COLO829 (cell line): ENCODE measurements around the gene CSNK2A1.
"Not testable (repeated sequence)": the region's sequence is repeated elsewhere in the genome, so short reads cannot be mapped to it uniquely, and the experiment has no call there.

Source experiments
- DNase-seq: peaks from one replicate; pipeline ENCODE4 v3.0.0; 2012; ENCODE audit warnings: low spot score

CSNK2A1 gene

DNA sequence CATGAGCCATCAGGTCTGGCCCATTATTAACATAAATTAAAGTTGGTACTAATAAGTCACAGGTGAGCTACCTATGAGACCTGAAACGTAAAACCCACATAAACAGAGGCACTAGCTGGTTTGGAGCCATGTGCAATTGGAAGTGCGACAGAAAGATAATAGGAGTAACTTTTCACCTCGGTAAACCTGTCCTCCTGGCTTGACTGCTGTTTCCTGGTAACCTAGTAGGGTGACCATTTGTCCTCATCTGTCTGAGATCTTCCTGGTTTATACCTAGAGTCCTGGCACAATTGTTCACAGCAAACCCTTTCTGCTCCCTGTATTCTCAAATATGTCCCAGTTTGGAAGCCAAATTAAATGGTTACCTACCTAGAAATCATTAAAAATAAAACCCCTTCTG, 88.6 kb downstream of the CSNK2A1 start:
- no peak for DNase-seq

GRCh38 chr20:452021-452420, 91.6 kb downstream of the CSNK2A1 start:
- DNase-seq: not testable (repeated sequence)

DNA sequence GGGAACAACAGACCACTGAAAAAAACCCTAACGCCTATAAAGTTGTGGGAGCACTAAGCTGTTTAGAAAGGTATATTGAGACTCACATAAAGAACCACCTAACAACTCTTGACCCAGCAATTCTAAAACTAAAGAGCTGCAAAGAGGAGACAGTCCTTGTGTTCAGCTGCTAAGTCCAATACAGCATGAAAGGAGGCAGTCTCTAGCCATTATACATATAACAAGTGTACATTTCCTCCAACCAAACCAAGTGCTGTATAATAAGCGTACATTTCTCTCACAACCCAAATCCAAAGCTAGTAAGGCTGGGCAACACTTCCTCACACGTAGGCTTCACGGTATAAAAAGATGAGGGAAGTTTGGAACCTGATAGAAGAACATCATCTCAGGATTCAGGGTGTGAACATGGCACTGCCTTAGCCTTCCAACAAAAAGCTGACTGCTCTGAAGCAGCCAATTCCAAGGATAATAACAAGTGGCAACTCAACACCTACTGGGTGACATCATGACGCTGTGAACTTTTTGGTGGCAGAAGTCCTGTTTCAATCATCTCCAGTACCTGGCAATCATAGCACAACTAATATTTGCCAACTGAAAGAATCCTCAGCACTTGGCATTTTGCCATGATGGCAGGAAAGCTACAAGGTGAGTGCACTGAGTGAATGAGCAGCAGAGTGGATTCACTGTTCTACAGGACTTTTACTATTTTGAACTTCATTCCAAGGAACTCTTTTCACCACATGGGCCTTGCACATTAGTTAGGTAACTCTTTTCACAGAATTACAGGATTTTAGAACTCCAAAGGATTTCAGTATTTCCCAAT, 97.9 kb downstream of the CSNK2A1 start:
- no peak for DNase-seq

GRCh38 chr20:444862-445426, 98.6 kb downstream of the CSNK2A1 start:
- DNase-seq: no peak

DNA sequence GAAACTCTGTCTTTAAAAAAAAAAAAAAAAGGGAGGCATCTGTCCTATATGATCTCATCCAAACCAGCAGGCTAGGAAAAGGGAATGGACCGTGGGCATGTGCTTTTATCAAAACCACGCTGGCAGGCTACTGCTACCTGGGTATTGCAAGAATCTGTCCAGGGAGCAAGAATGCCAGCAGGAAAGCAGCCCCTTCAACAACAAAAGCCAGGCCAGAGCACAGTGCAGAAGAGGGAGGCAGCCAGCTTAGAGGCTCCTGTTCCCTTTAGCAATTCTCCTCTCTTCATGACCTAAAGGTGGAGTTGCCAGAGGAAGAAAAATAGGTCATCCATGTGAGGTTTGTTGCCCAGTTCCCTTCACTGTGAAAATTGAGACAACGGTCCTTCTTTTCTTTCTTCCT, 99.5 kb downstream of the CSNK2A1 start:
- DNase-seq: no peak

GRCh38 chr20:443223-443775, 100.3 kb downstream of the CSNK2A1 start:
- no peak for DNase-seq

DNA sequence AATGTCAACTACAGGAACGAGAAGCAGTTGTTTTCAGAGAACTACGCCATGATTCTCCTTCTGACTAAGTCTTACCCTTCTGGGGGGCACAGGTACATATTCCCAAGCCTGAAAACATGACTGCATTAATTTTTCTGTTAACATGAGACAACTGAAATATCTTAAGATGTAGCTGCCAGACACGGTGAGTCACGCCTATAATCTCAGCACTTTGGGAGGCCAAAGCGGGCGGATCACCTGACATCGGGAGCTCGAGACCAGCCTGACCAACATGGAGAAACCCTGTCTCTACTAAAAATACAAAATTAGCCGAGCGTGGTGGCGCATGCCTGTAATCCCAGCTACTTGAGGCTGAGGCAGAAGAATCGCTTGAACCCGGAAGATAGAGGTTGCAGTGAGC, 103.0 kb downstream of the CSNK2A1 start:
- no peak for DNase-seq

DNA sequence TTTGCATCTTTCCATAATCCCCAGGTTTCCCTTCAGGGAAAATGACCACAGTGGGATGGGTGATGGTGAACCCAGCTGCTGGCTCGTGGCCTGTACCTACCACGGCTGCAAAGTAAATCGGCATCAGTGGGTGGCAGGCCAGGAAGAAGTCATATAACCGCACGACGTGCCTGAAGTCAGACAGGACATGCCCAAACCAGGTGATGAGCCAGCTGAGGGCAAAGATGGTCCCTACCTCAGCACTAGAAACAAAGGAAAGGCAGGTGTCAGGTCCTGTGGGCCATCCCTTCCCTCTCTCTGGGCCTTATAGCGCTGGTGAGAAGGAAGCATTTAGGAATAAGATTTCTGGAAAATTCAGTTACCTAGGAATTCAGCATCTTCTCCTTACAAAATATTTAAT, 103.4 kb downstream of the CSNK2A1 start:
- DNase-seq: no peak

- DNase-seq: no peak
Observed at GRCh38 chr20:438571-439469, 104.8 kb downstream of the CSNK2A1 start.

- DNase-seq: no peak
Observed at GRCh38 chr20:437787-438486, 105.7 kb downstream of the CSNK2A1 start.

- no peak for DNase-seq
Observed at GRCh38 chr20:436476-436875, 107.1 kb downstream of the CSNK2A1 start.

DNA sequence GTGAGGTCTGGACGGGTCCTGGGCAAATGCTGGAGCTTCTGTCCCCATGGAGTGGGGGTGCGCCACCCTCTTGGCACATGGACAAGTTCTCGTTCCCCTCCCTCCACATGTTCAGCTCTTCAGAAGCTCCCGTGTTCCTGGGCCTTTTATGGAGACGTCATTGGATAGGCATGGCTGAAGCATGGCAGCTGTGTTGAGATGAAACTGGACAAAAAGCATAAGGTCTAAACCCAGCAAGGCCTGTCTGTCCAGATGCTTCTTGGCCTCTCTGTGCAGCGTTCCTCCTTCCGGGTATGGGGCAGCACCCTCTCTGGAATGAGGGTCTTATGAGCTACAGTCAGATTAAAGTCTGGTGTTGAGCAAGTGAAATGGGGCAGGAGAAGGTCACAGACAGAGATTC, 108.0 kb downstream of the CSNK2A1 start:
- DNase-seq: no peak

- no peak for DNase-seq
Observed at GRCh38 chr20:434661-435419, 108.8 kb downstream of the CSNK2A1 start.

DNA sequence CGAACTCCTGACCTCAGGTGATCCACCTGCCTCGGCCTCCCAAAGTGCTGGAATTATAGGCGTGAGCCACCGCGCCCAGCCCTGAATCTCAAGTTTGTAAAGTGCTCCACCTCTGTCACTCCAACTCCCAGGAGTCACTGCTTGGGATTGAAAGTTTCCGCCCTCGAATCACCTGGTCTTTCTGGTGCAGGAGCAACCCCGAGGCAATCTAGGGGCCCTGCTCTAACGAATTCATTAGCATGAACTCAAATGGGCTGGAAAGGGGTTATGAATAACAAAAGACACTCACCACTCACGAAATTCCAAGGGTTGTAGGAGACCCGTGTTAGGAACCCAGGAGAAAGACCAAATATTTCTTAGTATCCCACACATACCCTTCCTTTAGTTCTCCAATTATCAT, 109.4 kb downstream of the CSNK2A1 start:
- no peak for DNase-seq

- no peak for DNase-seq
Observed at GRCh38 chr20:433300-433975, 110.2 kb downstream of the CSNK2A1 start.

DNA sequence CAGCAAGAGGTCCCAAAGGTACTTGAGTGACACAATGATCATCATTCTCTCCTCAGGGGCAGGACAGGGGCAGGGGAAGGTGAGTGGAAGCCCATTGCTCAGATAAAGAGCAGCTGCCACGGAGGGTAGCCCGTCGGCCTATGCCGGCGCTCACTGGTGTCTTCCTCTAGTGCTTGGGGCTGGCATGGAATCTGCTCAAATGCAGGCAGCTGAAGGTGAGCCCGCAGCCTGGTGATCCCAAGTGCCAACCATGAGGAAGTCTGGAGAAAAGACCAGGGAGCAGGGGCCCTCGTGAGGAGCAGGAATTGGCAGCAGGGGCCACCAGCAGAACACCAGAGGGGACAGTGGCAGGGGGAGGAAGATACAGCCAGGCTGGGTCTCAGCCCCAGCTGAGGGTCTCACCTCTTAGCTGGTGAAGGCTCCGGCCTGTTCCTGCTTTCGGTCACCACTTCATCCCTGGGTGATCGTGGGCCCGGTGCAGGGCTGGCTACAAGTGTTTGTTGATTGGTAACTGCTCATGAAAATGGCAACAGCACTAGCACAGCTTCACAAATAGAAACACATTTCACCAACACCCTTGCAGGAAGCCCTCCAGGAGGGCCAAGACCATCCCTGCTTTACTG, 110.8 kb downstream of the CSNK2A1 start:
- DNase-seq: no peak

DNA sequence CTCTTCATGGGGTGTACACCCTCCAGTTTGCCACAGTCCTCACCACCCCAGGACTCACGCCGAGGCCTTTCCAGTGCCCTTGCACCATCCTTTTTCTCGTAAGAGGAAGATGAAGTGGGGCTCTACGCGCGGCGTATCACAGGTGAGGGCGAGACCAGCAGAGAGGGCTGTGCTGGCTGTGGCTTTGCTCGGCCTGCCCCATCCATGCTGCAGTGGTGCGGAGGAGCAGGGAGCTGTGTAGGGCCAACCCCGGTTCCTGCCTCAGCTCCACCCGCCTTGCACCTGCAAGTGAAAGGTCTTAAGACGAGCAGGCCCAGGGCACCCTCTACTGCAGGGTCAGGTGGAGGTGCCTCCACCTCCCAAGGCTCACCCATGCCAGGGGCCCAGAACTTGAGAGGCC, 111.4 kb downstream of the CSNK2A1 start:
- DNase-seq: no peak

DNA sequence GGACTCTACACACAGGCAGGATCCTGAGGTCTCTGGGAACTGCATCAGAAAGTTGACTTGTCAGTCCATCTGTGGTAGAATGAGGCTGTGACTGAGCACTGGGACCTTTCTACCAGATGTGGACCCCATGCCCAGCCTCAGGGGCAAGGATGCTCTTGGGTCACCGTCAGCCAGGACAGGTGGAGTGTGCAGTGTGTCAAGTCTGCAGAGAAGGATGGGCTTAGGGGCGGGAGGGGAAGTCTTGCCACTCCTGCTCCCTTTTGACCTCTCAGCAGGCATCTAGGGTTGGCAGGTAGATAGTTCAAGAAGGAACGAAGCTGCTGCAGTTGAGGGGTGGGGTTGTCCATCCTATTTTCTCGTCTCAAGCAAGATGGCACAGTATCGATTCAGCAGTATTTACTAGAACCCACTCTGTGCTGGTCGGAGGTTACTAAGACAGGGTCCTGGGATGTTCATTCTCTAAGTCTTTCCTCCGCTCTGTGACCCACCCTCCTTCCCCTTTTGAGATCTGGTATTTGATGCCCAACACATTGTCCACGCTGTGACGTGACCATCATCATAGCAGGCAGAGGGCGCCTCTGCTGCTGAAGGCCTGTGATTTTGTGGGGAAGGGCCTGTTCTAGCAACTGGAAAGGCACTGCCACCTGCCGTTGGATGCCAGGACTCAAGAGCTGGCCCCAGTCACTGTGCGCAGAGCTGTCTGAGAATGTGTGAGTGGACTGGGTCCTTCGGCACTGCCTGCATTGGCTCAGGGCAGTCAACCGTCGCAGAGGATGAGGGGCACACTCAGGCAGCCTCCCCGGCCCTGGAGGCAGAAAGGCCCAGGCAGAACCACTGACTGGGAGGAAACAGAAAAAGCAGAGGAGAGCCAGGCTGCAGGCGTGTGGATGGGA, 112.3 kb downstream of the CSNK2A1 start:
- DNase-seq: peak; percentile 62
